Skeletal muscle tissue (tissue), 4 donors: ENCODE results near the gene NTNG1. TPM values are rescaled to one million over a fixed set of nuclear protein-coding genes. Genes with fewer than 3 reads are reported as not detected.

Experiments
- H3K27ac ChIP-seq: one replicate; pipeline ENCODE4 v1.7.0; 2013; ENCODE audit warnings: mild to moderate bottlenecking, low read depth, low read length, inconsistent platforms
- H3K27me3 ChIP-seq, 3 donors: one replicate each; pipeline ENCODE4 v1.7.0; 2013; ENCODE audit warnings: low read length in 3 of 3; ENCODE audit not compliant: control insufficient read depth in 3 of 3, insufficient read depth in 3 of 3
- H3K36me3 ChIP-seq, 3 donors: one replicate each; pipeline ENCODE4 v1.7.0; 2013; ENCODE audit warnings: low read length in 3 of 3; ENCODE audit not compliant: control insufficient read depth in 3 of 3, insufficient read depth in 3 of 3
- H3K4me1 ChIP-seq, 3 donors: one replicate each; pipeline ENCODE4 v1.7.0; 2013; ENCODE audit warnings: low read length in 3 of 3, mild to moderate bottlenecking in 3 of 3; ENCODE audit not compliant: control insufficient read depth in 3 of 3, insufficient read depth in 3 of 3
- H3K4me3 ChIP-seq, 3 donors: one replicate each; pipeline ENCODE4 v1.7.0; 2013; ENCODE audit warnings: low read length in 3 of 3
- H3K9ac ChIP-seq, 3 donors: one replicate each; pipeline ENCODE4 v1.7.0; 2013; ENCODE audit warnings: low read length in 3 of 3, mild to moderate bottlenecking in 3 of 3, moderate library complexity in 2 of 3, low read depth in 1 of 3
- H3K9me3 ChIP-seq, 3 donors: one replicate each; pipeline ENCODE4 v1.7.0; 2013; ENCODE audit warnings: low read length in 3 of 3; ENCODE audit not compliant: control insufficient read depth in 3 of 3
- total RNA-seq: library from RNA; depleted of rRNA; stranded (reverse); fragments of >200 nt; gene quantifications from one replicate; pipeline ENCODE4 v1.2.3, GENCODE V29; 2014
- donor health status: Osteomylitis.

Gene NTNG1
- total RNA-seq, 1 donor from 2014 or later: 8.4 TPM

DNA sequence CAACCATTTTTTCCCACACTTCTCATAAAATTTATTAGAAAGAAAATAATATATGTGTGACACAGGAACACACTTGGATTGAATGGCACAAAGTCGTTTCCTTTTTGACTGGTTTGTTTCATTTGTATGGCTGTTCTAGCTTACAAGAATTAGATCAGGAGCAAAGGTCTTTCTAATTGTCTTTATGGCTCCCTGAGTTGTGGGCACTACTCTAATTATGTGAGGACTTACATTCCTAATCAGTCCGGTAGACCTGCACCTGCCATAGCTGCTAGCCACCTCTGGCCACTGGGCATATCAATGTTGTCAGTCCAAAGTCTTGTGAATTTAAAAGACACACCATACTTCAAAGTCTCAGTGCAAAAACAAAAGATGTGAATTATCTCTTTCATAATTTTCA, 346.7 kb downstream of the NTNG1 start:
- no peak overlapping the region for H3K4me3 ChIP-seq
- no peaks in the 10 kb centered on the region for H3K27me3 ChIP-seq
- no peaks in the 10 kb centered on the region for H3K4me1 ChIP-seq
- H3K27ac ChIP-seq: no peak overlapping the region
- no peaks in the 10 kb centered on the region for H3K36me3 ChIP-seq
- H3K9me3 ChIP-seq: no peaks in the 10 kb centered on the region
- H3K9ac ChIP-seq: no peak overlapping the region

DNA sequence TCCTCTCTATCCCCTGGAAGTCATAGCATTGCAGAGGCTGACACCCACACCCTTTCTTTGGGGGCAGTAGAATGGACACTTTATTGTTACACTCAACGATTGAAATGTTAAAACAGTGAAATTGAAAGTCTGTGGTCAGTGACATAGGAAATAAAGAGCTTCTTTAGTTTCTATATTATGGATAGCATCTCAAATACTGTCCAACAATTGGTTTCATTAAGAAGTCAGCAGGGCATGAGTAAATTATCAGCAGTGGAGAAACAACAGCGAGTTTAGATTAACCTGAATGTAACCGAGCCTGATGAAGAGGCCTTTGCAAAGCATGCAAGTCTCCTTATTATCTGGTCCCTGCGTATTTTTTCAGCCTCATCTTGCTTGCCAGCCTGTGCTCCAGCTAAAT, 350.7 kb downstream of the NTNG1 start:
- no peak overlapping the region for H3K9ac ChIP-seq
- H3K27ac ChIP-seq: no peak overlapping the region
- H3K4me1 ChIP-seq: no peaks in the 10 kb centered on the region
- H3K27me3 ChIP-seq: no peaks in the 10 kb centered on the region
- no peaks in the 10 kb centered on the region for H3K36me3 ChIP-seq
- no peaks in the 10 kb centered on the region for H3K9me3 ChIP-seq
- H3K4me3 ChIP-seq: no peak overlapping the region

DNA sequence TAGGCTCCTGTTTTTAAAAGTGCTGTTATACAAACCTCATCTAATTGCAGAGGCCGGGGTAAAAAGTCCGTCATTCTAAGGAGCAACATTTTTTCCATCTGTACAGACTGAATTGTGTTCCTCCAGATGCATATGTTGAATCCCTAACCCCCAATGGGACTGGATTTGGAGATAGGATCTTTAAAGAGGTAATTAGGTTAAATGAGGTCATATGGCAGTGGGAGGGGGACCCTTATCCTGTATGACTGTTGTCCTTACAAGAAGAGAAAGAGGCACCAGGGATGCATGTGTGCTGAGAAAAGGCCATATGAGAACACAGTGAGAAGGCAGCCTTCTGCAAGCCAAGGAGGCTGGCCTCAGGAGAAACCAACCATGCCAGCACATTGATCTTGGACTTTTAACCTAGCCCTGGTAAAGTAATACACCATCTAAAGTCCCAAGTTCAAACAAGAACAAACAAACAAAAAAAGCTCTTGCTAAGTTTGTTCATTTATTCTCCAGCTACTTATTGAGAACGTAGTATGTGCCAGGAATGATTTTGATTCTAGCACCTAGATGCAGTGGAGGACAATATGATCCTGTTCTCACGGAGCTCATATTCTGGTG, 352.4 kb downstream of the NTNG1 start:
- Histone ChIP-seq H3K27ac (no peak overlapping the region), H3K9ac (no peak overlapping the region), H3K4me1 (no peaks in the 10 kb centered on the region), H3K27me3 (no peaks in the 10 kb centered on the region), H3K36me3 (no peaks in the 10 kb centered on the region), H3K9me3 (no peaks in the 10 kb centered on the region), H3K4me3 (no peak overlapping the region)

DNA sequence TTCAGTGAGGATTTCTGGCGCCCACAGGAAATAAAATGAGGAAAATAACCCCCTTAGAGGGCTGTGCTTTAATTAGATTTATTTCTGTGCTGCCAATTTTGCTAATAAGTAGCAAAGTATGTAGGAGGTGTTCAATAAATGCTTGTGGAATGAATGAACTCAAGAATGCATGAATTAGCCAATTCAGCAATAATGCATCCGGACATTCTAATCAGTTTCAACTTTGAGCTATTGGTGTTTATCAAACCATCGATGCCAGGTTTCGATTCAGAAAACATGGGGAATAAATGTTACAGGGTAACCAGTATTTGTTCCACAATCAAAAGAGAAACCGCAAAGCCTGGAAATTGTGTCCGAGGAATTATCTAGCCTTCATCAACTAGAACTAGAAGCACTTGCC, 353.2 kb downstream of the NTNG1 start:
- Histone ChIP-seq H3K27me3 (no peaks in the 10 kb centered on the region), H3K4me1 (no peaks in the 10 kb centered on the region), H3K36me3 (no peaks in the 10 kb centered on the region), H3K4me3 (no peak overlapping the region), H3K9me3 (no peaks in the 10 kb centered on the region), H3K27ac (no peak overlapping the region), H3K9ac (no peak overlapping the region)

DNA sequence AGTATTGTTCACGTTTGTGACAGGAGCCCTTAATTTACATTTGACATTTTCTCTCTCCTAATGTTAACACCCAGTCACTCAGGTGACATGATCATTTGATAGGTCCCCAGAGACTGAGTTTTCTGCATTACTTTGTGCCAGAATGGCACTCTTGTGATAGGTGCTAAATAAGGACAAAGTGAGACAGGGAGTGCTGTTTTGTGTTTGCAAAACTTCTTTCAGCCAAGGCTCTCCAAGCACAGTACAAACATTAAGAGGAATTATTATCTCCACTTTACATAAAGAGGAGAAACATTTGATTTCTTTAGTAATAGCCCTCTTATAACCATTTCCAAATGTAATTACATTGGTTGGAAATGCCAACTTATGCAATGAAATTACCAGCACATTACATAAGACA, 355.2 kb downstream of the NTNG1 start:
- H3K4me3 ChIP-seq: no peak overlapping the region

DNA sequence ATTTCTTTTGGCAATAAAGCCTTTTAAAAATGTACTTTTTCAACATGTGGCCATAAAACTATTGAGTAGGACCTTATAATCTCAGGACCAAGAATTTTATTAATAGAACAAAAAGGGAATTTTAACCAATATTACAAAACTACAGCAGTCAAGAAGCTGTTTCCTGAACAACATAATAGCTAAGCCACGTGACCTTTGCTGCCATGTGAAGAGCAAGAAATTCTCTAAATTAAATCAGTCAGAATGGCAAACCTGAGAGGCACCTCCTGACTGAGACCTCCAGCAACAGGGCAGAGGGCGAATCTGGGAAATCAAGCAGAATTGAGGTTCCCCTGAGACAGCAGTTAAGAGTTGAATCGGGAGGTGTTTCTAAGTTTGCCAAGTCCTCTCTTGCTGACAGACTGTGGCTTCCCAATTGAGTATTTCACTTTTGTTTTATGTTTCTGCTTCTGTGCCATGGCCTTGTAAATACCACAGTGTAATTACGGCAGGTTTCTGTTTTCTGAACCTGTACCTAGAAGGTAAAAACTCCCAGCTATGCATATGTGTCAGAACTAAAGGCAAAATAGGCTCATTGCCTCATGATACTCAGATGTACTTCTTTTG, 358.4 kb downstream of the NTNG1 start:
- no peak overlapping the region for H3K9ac ChIP-seq
- no peaks in the 10 kb centered on the region for H3K36me3 ChIP-seq
- no peaks in the 10 kb centered on the region for H3K4me1 ChIP-seq
- H3K4me3 ChIP-seq: no peak overlapping the region
- no peaks in the 10 kb centered on the region for H3K9me3 ChIP-seq
- no peak overlapping the region for H3K27ac ChIP-seq
- H3K27me3 ChIP-seq: no peaks in the 10 kb centered on the region

More for the DNA sequence above, 355.2 kb downstream of the NTNG1 start:
- no peak overlapping the region for H3K9ac ChIP-seq
- H3K27ac ChIP-seq: no peak overlapping the region
- H3K9me3 ChIP-seq: no peaks in the 10 kb centered on the region
- no peaks in the 10 kb centered on the region for H3K4me1 ChIP-seq
- H3K36me3 ChIP-seq: no peaks in the 10 kb centered on the region
- H3K27me3 ChIP-seq: no peaks in the 10 kb centered on the region

DNA sequence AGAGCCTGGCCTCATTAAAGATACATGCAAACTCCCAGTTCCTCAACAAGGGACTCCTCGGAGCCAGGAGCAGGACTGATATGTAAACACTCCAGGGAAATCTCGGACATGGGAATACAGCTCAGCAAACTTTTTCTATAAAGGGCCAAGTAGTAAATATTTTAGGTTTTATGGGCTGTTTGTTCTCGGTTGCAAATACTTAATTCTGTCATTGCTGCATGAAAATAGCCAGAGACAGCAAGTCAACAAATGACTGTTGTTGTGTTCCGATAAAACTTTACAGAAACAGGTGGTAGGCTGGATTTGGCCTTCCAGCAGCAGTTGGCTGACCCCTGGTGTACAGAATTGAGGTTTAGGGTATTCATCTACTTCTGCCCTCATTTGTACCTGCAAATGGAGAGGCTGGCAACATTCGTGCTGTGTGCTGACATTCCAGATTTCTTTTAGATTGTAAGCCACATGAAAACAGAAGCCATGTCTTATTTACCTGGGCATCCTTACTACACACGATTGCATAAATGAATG, 360.3 kb downstream of the NTNG1 start:
- Histone ChIP-seq H3K27me3 (no peaks in the 10 kb centered on the region), H3K9me3 (no peaks in the 10 kb centered on the region), H3K9ac (no peak overlapping the region), H3K4me1 (no peaks in the 10 kb centered on the region), H3K4me3 (no peak overlapping the region), H3K27ac (no peak overlapping the region), H3K36me3 (no peaks in the 10 kb centered on the region)

DNA sequence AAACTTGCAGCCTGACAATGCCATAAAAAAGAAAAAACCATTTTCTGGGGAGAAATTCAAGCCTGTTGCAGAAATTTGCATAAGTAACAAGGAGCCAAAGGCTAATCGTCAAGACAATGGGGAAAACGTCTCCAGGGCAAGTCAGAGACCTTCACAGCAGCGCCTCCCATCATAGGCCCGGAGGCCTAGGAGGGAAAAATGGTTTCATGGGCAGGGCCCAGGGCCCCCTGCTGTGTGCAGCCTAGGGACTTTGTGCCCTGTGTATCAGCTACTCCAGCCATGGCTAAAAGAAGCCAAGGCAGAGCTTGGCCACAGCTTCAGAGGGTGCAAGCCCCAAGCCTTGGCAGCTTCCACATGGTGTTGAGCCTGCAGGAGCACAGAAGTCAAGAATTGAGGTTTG, 369.5 kb downstream of the NTNG1 start:
- Histone ChIP-seq H3K4me1 (no peaks in the 10 kb centered on the region), H3K4me3 (no peak overlapping the region), H3K9me3 (no peaks in the 10 kb centered on the region), H3K9ac (no peak overlapping the region), H3K27ac (no peak overlapping the region), H3K36me3 (no peaks in the 10 kb centered on the region), H3K27me3 (no peaks in the 10 kb centered on the region)

DNA sequence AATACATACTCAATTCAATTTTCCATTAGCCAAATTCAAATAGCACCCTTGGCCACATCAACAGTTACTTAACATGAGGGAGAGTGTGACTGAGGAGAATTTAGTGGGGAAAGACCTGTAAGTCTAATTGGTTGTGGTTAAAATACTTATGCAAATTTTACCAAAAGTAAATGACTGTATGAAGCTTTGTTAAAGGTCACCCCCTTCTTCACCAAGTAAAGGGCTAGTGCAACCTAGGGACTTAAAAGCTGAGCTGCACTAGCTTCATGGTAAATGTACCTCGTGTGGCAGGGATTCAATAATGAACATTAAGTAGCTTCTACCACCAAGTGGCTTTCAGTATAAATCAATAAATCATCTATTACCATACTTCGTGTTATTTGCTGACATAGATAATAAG, 372.0 kb downstream of the NTNG1 start:
- no peaks in the 10 kb centered on the region for H3K9me3 ChIP-seq
- no peaks in the 10 kb centered on the region for H3K36me3 ChIP-seq
- H3K27me3 ChIP-seq: no peaks in the 10 kb centered on the region

DNA sequence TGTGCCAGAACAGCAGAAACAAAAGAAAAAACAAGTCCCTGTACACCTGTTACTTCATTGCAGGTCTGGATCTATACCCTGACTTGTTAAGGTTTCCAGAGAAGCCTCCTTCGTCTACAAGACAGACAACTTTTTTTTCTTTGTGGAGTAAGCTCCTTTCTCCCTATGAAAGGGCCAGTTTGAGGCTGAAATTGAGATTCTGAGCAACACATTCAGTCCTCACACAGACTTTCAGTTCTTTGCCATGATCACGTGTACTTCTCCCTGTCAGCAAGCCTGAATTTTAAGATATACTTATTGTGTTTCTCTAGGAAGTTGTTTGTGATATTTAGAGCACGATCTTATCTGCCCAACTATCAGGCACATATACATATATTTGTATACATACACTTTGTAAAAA, 374.0 kb downstream of the NTNG1 start:
- Histone ChIP-seq H3K36me3 (no peaks in the 10 kb centered on the region), H3K4me3 (no peak overlapping the region), H3K9me3 (no peaks in the 10 kb centered on the region), H3K27me3 (no peaks in the 10 kb centered on the region), H3K9ac (no peak overlapping the region), H3K27ac (no peak overlapping the region), H3K4me1 (no peaks in the 10 kb centered on the region)

More for the DNA sequence above, 372.0 kb downstream of the NTNG1 start:
- H3K4me1 ChIP-seq: no peaks in the 10 kb centered on the region
- no peak overlapping the region for H3K27ac ChIP-seq
- no peak overlapping the region for H3K4me3 ChIP-seq
- no peak overlapping the region for H3K9ac ChIP-seq
